GM23338 (cell line): Measurements from ENCODE around the gene SFSWAP. TPM values are rescaled to one million over a fixed set of nuclear protein-coding genes. Genes with fewer than 3 reads are reported as not detected.

Experiments used
- ATAC-seq: fragments of 200-7000 bp; cut with Tn5 transposase; 3 replicates; pipeline ENCODE4 v1.9.1; 2020
- DNase-seq: peaks from one replicate; pipeline ENCODE4 v3.0.0-alpha.2; 2015; ENCODE audit warnings: low spot score
- H2AFZ ChIP-seq: fragments of 200-600 bp; sonication (generic); 2 replicates; pipeline ENCODE4 v1.8.0; 2016; ENCODE audit warnings: antibody characterized with exemption, mild to moderate bottlenecking, moderate library complexity
- H3F3A ChIP-seq: fragments of 200-600 bp; sonication (generic); replicated peaks from 2 replicates; pipeline ENCODE4 v1.8.0; 2017; ENCODE audit warnings: antibody characterized with exemption, mixed run types, low read depth
- H3K27ac ChIP-seq: fragments of 200-600 bp; sonication (generic); 2 replicates; pipeline ENCODE4 v1.6.1; 2016; ENCODE audit warnings: low read depth
- H3K27me3 ChIP-seq: fragments of 200-600 bp; sonication (generic); 2 replicates; pipeline ENCODE4 v1.8.0; 2016; ENCODE audit warnings: mild to moderate bottlenecking, mixed run types, moderate library complexity; ENCODE audit not compliant: insufficient read depth
- H3K36me3 ChIP-seq: fragments of 200-600 bp; sonication (generic); 2 replicates; pipeline ENCODE4 v1.8.0; 2016; ENCODE audit warnings: mild to moderate bottlenecking; ENCODE audit not compliant: insufficient read depth
- H3K4me1 ChIP-seq: fragments of 200-600 bp; sonication (generic); 2 replicates; pipeline ENCODE4 v1.8.0; 2016; ENCODE audit warnings: mild to moderate bottlenecking, moderate library complexity; ENCODE audit not compliant: insufficient read depth
- H3K4me2 ChIP-seq: fragments of 200-600 bp; sonication (generic); 2 replicates; pipeline ENCODE4 v1.7.1; 2017; ENCODE audit warnings: mixed run types
- H3K4me3 ChIP-seq: fragments of 200-600 bp; sonication (generic); 2 replicates; pipeline ENCODE4 v1.6.1; 2016; ENCODE audit warnings: mixed run types
- H3K79me2 ChIP-seq: fragments of 200-600 bp; sonication (generic); replicated peaks from 2 replicates; pipeline ENCODE4 v1.8.0; 2017; ENCODE audit warnings: mild to moderate bottlenecking; ENCODE audit not compliant: insufficient read depth
- H3K9me2 ChIP-seq: fragments of 200-600 bp; sonication (generic); 2 replicates; pipeline ENCODE4 v1.8.0; 2017; ENCODE audit not compliant: insufficient read depth
- H4K20me1 ChIP-seq: fragments of 200-600 bp; sonication (generic); replicated peaks from 2 replicates; pipeline ENCODE4 v1.8.0; 2017; ENCODE audit warnings: mild to moderate bottlenecking; ENCODE audit not compliant: insufficient read depth
- H3K27ac Mint-ChIP-seq: 2 replicates; pipeline ENCODE4 v1.8.0; 2020; ENCODE audit warnings: inconsistent platforms, mild to moderate bottlenecking, moderate library complexity, mixed read lengths
- H3K27me3 Mint-ChIP-seq: 3 replicates; pipeline ENCODE4 v1.8.0; 2022; ENCODE audit warnings: low read depth, mild to moderate bottlenecking, moderate library complexity, mixed read lengths, inconsistent platforms; ENCODE audit not compliant: insufficient read depth, poor library complexity
- H3K36me3 Mint-ChIP-seq: 3 replicates; pipeline ENCODE4 v1.8.0; 2021; ENCODE audit warnings: low read depth, mild to moderate bottlenecking, inconsistent platforms, moderate library complexity, mixed read lengths
- H3K4me1 Mint-ChIP-seq: 3 replicates; pipeline ENCODE4 v1.8.0; 2020; ENCODE audit warnings: mild to moderate bottlenecking, inconsistent platforms, mixed read lengths
- H3K4me3 Mint-ChIP-seq: 3 replicates; pipeline ENCODE4 v1.8.0; 2021; ENCODE audit warnings: moderate library complexity, mild to moderate bottlenecking, inconsistent platforms, mixed read lengths
- H3K9me3 Mint-ChIP-seq: 3 replicates; pipeline ENCODE4 v1.8.0; 2020; ENCODE audit warnings: moderate library complexity, mild to moderate bottlenecking, inconsistent platforms, mixed read lengths
- CREB1 ChIP-seq: fragments of 250-450 bp; sonication (Bioruptor Pico); IDR thresholded peaks from 2 replicates; pipeline ENCODE4 v1.5.0; 2020; ENCODE audit warnings: low read depth, mild to moderate bottlenecking, moderate library complexity
- EZH2phosphoT487 ChIP-seq: fragments of 200-600 bp; sonication (generic); IDR thresholded peaks from one replicate; pipeline ENCODE4 v1.8.1; 2018; ENCODE audit warnings: antibody characterized with exemption; ENCODE audit not compliant: unreplicated experiment
- JUNB ChIP-seq: IDR thresholded peaks from one replicate; pipeline ENCODE4 v1.6.1; 2016; ENCODE audit warnings: antibody characterized with exemption; ENCODE audit not compliant: unreplicated experiment
- NANOG ChIP-seq: IDR thresholded peaks from 2 replicates; pipeline ENCODE4 v1.6.1; 2016; ENCODE audit warnings: antibody characterized with exemption, borderline replicate concordance
- POLR2AphosphoS5 ChIP-seq: IDR thresholded peaks from 2 replicates; pipeline ENCODE4 v1.6.1; 2016; ENCODE audit warnings: antibody characterized with exemption, low read depth
- ZNF114 ChIP-seq: fragments of 250-450 bp; sonication (Bioruptor Pico); IDR thresholded peaks from 2 replicates; pipeline ENCODE4 v1.5.0; 2020; ENCODE audit warnings: mild to moderate bottlenecking, moderate library complexity
- polyA plus RNA-seq: library from polyadenylated mRNA; unstranded; fragments of >200 nt; fragmentation: Nextera tagmentation; extraction: Ambion mirVana; gene quantifications from 2 replicates; pipeline ENCODE4 v1.2.1, GENCODE V29; 2016
- total RNA-seq: library from RNA; depleted of rRNA; stranded (reverse); fragments of >200 nt; shearing (Covaris generic); gene quantifications from 2 replicates; pipeline ENCODE4 v1.2.3, GENCODE V29; 2014
- TF ChIP-seq, protein P1 (sequence below): IDR thresholded peaks from one replicate; pipeline ENCODE4 v1.6.1; 2018; ENCODE audit warnings: antibody characterized with exemption; ENCODE audit not compliant: unreplicated experiment
- TF ChIP-seq, protein P2 (sequence below), 2 experiments: fragments of 200-600 bp in 1 of 2; sonication (generic) in 1 of 2; conservative IDR thresholded peaks; 2 replicates each; pipeline versions ENCODE4 v1.5.1 to v1.6.1; 2016 to 2017; ENCODE audit warnings: antibody characterized with exemption in 2 of 2, low read depth in 2 of 2, mild to moderate bottlenecking in 2 of 2, moderate library complexity in 1 of 2
- TF ChIP-seq, protein P3 (sequence below): fragments of 250-450 bp; sonication (Bioruptor Pico); IDR thresholded peaks from 2 replicates; pipeline ENCODE4 v1.5.0; 2020; ENCODE audit warnings: mild to moderate bottlenecking, moderate library complexity

SFSWAP gene
- total and polyA plus RNA-seq, 2 experiments from 2014 or later = 41.0 to 49.8 TPM

DNA sequence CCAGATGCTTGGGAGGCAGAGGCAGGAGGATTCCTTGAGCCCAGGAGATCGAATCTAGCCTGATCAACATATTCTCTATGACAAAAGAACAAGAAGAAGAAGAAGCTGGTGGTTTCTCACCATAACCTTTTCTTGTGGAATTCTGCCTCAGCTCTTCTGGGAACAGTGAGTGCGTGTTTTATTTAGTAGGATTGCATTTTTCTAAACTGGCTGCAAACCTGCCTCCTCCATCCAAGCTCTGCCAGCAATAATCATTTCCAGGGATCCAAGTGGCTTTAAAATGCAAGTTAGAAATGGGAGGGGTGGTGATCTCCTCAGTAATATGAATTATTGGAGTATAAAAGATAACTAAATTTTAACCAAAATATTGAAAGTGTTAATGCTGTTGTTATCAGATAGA lies 71.2 kb downstream of the SFSWAP start:
- peaks cover 52% of the 10 kb centered on the region for H3K36me3 Mint-ChIP-seq
- Histone ChIP-seq H3K79me2 (no peaks in the 10 kb centered on the region; the same call in 1 of the 2 replicates), H3F3A (no peaks in the 10 kb centered on the region), H3K4me2 (no peak overlapping the region), H3K4me3 (no peak overlapping the region), H2AFZ (no peak overlapping the region), H3K4me1 (peaks cover 26% of the 10 kb centered on the region), H3K27ac (peak overlapping the region; percentile 77; the same call in 1 of the 2 replicates), H3K9me2 (no peaks in the 10 kb centered on the region), H4K20me1 (peaks cover 4% of the 10 kb centered on the region; the same call in 1 of the 2 replicates), H3K27me3 (no peaks in the 10 kb centered on the region), H3K36me3 (peaks cover 24% of the 10 kb centered on the region)
- no peaks in the 10 kb centered on the region for H3K9me3 Mint-ChIP-seq
- peaks cover 29% of the 10 kb centered on the region for H3K4me1 Mint-ChIP-seq
- H3K27ac Mint-ChIP-seq = no peak overlapping the region
- DNase-seq (no peak), ATAC-seq (no peak)
- peaks cover 7% of the 10 kb centered on the region for H3K27me3 Mint-ChIP-seq
- TF ChIP-seq, protein P1, sequence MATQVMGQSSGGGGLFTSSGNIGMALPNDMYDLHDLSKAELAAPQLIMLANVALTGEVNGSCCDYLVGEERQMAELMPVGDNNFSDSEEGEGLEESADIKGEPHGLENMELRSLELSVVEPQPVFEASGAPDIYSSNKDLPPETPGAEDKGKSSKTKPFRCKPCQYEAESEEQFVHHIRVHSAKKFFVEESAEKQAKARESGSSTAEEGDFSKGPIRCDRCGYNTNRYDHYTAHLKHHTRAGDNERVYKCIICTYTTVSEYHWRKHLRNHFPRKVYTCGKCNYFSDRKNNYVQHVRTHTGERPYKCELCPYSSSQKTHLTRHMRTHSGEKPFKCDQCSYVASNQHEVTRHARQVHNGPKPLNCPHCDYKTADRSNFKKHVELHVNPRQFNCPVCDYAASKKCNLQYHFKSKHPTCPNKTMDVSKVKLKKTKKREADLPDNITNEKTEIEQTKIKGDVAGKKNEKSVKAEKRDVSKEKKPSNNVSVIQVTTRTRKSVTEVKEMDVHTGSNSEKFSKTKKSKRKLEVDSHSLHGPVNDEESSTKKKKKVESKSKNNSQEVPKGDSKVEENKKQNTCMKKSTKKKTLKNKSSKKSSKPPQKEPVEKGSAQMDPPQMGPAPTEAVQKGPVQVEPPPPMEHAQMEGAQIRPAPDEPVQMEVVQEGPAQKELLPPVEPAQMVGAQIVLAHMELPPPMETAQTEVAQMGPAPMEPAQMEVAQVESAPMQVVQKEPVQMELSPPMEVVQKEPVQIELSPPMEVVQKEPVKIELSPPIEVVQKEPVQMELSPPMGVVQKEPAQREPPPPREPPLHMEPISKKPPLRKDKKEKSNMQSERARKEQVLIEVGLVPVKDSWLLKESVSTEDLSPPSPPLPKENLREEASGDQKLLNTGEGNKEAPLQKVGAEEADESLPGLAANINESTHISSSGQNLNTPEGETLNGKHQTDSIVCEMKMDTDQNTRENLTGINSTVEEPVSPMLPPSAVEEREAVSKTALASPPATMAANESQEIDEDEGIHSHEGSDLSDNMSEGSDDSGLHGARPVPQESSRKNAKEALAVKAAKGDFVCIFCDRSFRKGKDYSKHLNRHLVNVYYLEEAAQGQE = no peak
- TF ChIP-seq NANOG (no peak), ZNF114 (CRISPR knock-in tag) (no peak), POLR2AphosphoS5 (no peak)
- H3K4me3 Mint-ChIP-seq = no peak overlapping the region

DNA sequence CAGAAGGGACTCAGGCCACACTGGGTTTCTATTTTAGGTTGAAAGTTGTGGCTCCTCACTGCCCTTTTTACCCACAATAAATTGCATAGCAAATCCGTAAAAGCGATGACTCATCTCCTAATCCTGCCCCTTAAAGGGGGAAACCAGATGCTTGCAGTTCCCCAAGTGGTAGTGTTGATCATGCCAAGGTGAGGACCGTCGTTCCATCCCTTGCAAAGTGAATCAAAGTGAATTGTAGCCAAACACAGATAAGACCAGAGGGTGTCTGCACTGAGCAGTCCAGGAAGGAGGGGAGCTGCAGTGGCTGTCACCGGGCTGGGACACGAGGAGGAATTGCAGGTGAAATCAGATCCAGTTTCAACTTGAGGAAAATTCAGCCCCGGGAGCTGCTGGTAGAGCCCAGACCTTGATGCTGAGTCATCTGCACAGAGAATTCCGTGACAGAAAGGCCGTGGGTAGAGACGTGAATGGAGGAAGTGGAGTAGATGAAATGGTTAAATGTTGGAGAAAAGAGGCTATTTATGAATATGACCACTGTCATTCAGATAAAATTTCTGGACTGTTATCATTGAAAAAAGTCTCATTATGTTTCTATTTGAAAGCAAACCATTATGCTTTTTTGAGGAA lies 73.1 kb downstream of the SFSWAP start:
- Histone ChIP-seq H2AFZ (no peak overlapping the region), H3K27me3 (no peaks in the 10 kb centered on the region), H4K20me1 (peaks cover 4% of the 10 kb centered on the region), H3K36me3 (peaks cover 22% of the 10 kb centered on the region; the same call in 1 of the 2 replicates), H3K27ac (0 out of 2 replicates have a peak overlapping the region, but pooled peaks have one; percentile 35), H3K79me2 (no peaks in the 10 kb centered on the region), H3F3A (no peaks in the 10 kb centered on the region), H3K4me2 (peak overlapping the region; percentile 55), H3K4me3 (no peak overlapping the region; the same call in 1 of the 2 replicates), H3K4me1 (peaks cover 26% of the 10 kb centered on the region), H3K9me2 (no peaks in the 10 kb centered on the region)
- Mint-ChIP-seq H3K27me3 (peaks cover 8% of the 10 kb centered on the region), H3K27ac (peak overlapping the region; percentile 93), H3K4me3 (peak overlapping the region; percentile 39; the same call in 2 of the 3 replicates), H3K9me3 (no peaks in the 10 kb centered on the region), H3K4me1 (peaks cover 29% of the 10 kb centered on the region), H3K36me3 (peaks cover 50% of the 10 kb centered on the region)
- ATAC-seq = peak; percentile 66
- peak; percentile 79 for DNase-seq
- TF ChIP-seq JUNB (no peak), CREB1 (no peak), EZH2phosphoT487 (no peak)
- TF ChIP-seq, protein P2, sequence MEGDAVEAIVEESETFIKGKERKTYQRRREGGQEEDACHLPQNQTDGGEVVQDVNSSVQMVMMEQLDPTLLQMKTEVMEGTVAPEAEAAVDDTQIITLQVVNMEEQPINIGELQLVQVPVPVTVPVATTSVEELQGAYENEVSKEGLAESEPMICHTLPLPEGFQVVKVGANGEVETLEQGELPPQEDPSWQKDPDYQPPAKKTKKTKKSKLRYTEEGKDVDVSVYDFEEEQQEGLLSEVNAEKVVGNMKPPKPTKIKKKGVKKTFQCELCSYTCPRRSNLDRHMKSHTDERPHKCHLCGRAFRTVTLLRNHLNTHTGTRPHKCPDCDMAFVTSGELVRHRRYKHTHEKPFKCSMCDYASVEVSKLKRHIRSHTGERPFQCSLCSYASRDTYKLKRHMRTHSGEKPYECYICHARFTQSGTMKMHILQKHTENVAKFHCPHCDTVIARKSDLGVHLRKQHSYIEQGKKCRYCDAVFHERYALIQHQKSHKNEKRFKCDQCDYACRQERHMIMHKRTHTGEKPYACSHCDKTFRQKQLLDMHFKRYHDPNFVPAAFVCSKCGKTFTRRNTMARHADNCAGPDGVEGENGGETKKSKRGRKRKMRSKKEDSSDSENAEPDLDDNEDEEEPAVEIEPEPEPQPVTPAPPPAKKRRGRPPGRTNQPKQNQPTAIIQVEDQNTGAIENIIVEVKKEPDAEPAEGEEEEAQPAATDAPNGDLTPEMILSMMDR (conservative IDR thresholded peaks at IDR 0.05; ENCODE audit: low read depth in 2 of 2) = no peak
- TF ChIP-seq, protein P3, sequence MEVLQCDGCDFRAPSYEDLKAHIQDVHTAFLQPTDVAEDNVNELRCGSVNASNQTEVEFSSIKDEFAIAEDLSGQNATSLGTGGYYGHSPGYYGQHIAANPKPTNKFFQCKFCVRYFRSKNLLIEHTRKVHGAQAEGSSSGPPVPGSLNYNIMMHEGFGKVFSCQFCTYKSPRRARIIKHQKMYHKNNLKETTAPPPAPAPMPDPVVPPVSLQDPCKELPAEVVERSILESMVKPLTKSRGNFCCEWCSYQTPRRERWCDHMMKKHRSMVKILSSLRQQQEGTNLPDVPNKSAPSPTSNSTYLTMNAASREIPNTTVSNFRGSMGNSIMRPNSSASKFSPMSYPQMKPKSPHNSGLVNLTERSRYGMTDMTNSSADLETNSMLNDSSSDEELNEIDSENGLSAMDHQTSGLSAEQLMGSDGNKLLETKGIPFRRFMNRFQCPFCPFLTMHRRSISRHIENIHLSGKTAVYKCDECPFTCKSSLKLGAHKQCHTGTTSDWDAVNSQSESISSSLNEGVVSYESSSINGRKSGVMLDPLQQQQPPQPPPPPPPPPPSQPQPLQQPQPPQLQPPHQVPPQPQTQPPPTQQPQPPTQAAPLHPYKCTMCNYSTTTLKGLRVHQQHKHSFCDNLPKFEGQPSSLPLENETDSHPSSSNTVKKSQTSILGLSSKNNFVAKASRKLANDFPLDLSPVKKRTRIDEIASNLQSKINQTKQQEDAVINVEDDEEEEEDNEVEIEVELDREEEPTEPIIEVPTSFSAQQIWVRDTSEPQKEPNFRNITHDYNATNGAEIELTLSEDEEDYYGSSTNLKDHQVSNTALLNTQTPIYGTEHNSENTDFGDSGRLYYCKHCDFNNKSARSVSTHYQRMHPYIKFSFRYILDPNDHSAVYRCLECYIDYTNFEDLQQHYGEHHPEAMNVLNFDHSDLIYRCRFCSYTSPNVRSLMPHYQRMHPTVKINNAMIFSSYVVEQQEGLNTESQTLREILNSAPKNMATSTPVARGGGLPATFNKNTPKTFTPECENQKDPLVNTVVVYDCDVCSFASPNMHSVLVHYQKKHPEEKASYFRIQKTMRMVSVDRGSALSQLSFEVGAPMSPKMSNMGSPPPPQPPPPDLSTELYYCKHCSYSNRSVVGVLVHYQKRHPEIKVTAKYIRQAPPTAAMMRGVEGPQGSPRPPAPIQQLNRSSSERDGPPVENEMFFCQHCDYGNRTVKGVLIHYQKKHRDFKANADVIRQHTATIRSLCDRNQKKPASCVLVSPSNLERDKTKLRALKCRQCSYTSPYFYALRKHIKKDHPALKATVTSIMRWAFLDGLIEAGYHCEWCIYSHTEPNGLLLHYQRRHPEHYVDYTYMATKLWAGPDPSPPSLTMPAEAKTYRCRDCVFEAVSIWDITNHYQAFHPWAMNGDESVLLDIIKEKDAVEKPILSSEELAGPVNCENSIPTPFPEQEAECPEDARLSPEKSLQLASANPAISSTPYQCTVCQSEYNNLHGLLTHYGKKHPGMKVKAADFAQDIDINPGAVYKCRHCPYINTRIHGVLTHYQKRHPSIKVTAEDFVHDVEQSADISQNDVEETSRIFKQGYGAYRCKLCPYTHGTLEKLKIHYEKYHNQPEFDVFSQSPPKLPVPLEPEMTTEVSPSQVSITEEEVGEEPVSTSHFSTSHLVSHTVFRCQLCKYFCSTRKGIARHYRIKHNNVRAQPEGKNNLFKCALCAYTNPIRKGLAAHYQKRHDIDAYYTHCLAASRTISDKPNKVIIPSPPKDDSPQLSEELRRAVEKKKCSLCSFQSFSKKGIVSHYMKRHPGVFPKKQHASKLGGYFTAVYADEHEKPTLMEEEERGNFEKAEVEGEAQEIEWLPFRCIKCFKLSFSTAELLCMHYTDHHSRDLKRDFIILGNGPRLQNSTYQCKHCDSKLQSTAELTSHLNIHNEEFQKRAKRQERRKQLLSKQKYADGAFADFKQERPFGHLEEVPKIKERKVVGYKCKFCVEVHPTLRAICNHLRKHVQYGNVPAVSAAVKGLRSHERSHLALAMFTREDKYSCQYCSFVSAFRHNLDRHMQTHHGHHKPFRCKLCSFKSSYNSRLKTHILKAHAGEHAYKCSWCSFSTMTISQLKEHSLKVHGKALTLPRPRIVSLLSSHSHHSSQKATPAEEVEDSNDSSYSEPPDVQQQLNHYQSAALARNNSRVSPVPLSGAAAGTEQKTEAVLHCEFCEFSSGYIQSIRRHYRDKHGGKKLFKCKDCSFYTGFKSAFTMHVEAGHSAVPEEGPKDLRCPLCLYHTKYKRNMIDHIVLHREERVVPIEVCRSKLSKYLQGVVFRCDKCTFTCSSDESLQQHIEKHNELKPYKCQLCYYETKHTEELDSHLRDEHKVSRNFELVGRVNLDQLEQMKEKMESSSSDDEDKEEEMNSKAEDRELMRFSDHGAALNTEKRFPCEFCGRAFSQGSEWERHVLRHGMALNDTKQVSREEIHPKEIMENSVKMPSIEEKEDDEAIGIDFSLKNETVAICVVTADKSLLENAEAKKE = no peak
